Measurements from ENCODE around the gene ZNF771. TPM values are rescaled to one million over a fixed set of nuclear protein-coding genes. Genes with fewer than 3 reads are reported as not detected.
A peak's percentile ranks its signal among the peaks of the same experiment; 100 is the strongest.

Gene ZNF771
- polyA plus RNA-seq: 1 to 10 TPM; 2.5 to 5.3 (median 3.6) TPM
- long read RNA-seq, donor 1: 0 reads
- long read RNA-seq, donor 2: 0 reads
- long read RNA-seq, donor 3, partial matches to known transcripts: 0 of 2 reads
- long read RNA-seq, donor 3, other reads (novel, unspliced or antisense): 0 of 2 reads
- long read RNA-seq, donor 4, partial matches to known transcripts: 0 of 1 reads
- long read RNA-seq, donor 4, other reads (novel, unspliced or antisense): 0 of 1 reads
- long read RNA-seq, donor 5, partial matches to known transcripts: 0 of 3 reads
- long read RNA-seq, donor 5, other reads (novel, unspliced or antisense): 0 of 3 reads
- long read RNA-seq, donor 6, partial matches to known transcripts: 0 of 45 reads
- long read RNA-seq, donor 6, other reads (novel, unspliced or antisense): 42 of 45 reads
- long read RNA-seq, donor 7, transcript ZNF771-201 (3 exons, 2,371 nt): major isoform, 15 of 118 reads
- long read RNA-seq, donor 7, partial matches to known transcripts: 9 of 118 reads
- long read RNA-seq, donor 7, other reads (novel, unspliced or antisense): 94 of 118 reads
- long read RNA-seq, donor 8, partial matches to known transcripts: 0 of 2 reads
- long read RNA-seq, donor 8, other reads (novel, unspliced or antisense): 0 of 2 reads
- long read RNA-seq, donor 9, partial matches to known transcripts: 0 of 1 reads
- long read RNA-seq, donor 9, other reads (novel, unspliced or antisense): 0 of 1 reads
- long read RNA-seq, donor 10, partial matches to known transcripts: 0 of 3 reads
- long read RNA-seq, donor 10, other reads (novel, unspliced or antisense): 0 of 3 reads

DNA sequence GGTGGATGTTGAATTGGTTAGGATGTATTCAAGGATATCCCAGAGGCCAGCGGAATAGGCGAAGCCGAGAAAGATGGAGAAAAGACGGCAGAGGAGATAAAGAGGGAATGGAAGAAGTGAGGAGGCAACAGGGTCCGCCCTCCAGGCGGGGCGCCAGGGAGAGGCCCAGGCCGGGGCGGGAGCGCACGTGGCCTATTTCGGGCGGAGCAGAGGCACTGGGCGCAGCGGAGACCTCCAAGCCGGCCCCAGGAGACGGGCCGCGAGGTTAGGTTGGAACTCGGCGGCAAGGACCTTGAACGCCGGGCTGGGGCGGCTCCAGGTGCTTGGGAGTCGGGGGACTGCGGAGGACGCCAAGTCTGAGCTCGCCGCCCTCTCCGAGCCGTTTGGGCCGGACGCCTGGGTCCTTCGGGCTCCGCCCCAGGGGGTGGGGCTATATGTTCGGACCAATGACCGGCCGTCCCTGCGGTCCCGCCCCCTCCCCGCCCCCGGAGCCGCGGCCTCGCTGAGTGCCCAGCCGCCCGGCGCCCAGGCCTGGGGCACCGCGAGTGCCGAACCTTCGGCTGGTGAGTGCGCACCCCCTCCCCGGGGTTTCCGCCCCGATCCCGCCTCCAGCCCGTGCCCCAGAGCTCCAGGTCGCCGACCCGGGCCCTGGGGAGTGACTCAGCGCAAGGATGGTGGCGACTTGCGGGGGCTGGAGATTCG, at the start of gene ZNF771:
Gene ZNF771 (plus strand): TSS at position 505 of the 702 bp plus-strand sequence. CDS start 448 bp downstream, outside the sequence.
- Histone ChIP-seq H3K27ac (ENCODE audit: low read depth in 1 of 3, low read length in 2 of 3) (peak within 1 kb of the TSS in 2 of 3 donors; percentile 77 to 87), H3K4me1 (ENCODE audit: control insufficient read depth in 3 of 3, insufficient read depth in 2 of 3, low read depth in 1 of 3, low read length in 2 of 3) (peaks cover 0 to 4% (median 0%) of the 10 kb centered on the region in 3 donors), H3K4me3 (ENCODE audit: low read depth in 1 of 3, low read length in 3 of 3) (peak within 1 kb of the TSS; percentile 47 to 84 (median 58)), H3K36me3 (ENCODE audit: control insufficient read depth in 3 of 3, insufficient read depth in 2 of 3, low read depth in 1 of 3, low read length in 3 of 3) (peaks cover 0 to 16% (median 0%) of the 10 kb centered on the region in 3 donors), H3K9me3 (ENCODE audit: control insufficient read depth in 2 of 2, insufficient read depth in 1 of 2, low read depth in 1 of 2, low read length in 1 of 2) (no peaks in the 10 kb centered on the region), H3K27me3 (ENCODE audit: control insufficient read depth in 3 of 3, insufficient read depth in 3 of 3, low read length in 3 of 3) (no peaks in the 10 kb centered on the region)
- FAIRE-seq (no peak), DNase-seq (peak; percentile 92 to 97)
- WGBS, 3 donors: 0 to 1% (median 0%) methylated on average over 45 to 65 of the region's 65 CpGs

DNA sequence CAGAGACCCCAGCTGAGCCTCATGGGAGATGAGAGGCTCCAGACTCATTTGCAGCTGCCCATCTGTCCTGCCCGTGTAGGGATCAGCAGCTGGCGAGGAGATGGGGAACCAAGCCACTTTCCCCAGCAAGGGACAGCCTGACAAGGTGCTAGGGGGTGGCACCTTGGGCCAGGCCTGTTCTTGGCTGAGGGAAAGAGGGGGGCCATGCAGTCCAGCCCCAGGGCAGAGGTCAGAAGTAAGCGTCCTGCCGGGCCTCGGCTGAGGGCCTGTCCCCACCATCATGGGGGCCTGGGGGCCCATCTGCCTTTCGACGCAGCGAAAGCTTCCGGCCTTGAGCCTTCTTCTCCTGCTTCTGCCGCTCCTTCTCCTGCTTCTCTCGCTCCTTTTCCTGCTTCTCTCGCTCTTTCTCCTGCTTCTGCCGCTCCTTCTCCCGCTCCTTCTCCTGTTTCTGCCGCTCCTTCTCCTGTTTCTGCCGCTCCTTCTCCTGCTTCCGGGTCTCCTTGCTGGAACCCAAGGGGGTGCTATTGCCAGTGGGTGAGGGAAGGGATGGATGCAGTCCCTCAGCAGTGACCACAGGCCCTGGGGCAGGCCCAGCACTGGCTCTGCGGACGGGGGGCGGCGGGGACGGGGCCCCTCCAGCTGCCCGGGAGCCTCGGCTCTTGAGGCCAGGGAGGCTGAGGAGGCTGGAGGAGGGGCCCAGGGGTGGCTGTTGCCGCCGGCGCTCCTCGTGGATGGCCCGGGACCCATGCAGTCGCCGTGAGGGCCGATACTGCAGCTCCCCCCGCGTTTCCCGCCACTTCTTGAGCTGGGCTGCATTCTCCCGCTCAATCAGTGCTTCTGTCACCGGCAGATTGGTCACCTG, 49.5 kb upstream of the ZNF771 start:
- H3K27me3 ChIP-seq (ENCODE audit: control insufficient read depth in 3 of 3, insufficient read depth in 3 of 3, low read length in 3 of 3): no peaks in the 10 kb centered on the region
- FAIRE-seq (no peak), DNase-seq (no peak)
- H3K4me3 ChIP-seq (ENCODE audit: low read depth in 1 of 3, low read length in 3 of 3): no peak overlapping the region
- H3K27ac ChIP-seq (ENCODE audit: low read depth in 1 of 3, low read length in 2 of 3): no peak overlapping the region
- peaks cover 2 to 24% (median 6%) of the 10 kb centered on the region in 3 donors for H3K4me1 ChIP-seq (ENCODE audit: control insufficient read depth in 3 of 3, insufficient read depth in 2 of 3, low read depth in 1 of 3, low read length in 2 of 3)
- H3K9me3 ChIP-seq (ENCODE audit: control insufficient read depth in 2 of 2, insufficient read depth in 1 of 2, low read depth in 1 of 2, low read length in 1 of 2): no peaks in the 10 kb centered on the region
- WGBS, 3 donors: 82 to 88% (median 83%) methylated on average over 34 to 37 of the region's 37 CpGs
- H3K36me3 ChIP-seq (ENCODE audit: control insufficient read depth in 3 of 3, insufficient read depth in 2 of 3, low read depth in 1 of 3, low read length in 3 of 3): peaks cover 4 to 74% (median 8%) of the 10 kb centered on the region in 3 donors

GRCh38 chr16:30358577-30358936, 48.8 kb upstream of the ZNF771 start:
- Histone ChIP-seq H3K4me3 (ENCODE audit: low read depth in 1 of 3, low read length in 3 of 3) (no peak overlapping the region), H3K9me3 (ENCODE audit: control insufficient read depth in 2 of 2, insufficient read depth in 1 of 2, low read depth in 1 of 2, low read length in 1 of 2) (no peaks in the 10 kb centered on the region), H3K4me1 (ENCODE audit: control insufficient read depth in 3 of 3, insufficient read depth in 2 of 3, low read depth in 1 of 3, low read length in 2 of 3) (peaks cover 2 to 22% (median 6%) of the 10 kb centered on the region in 3 donors), H3K27me3 (ENCODE audit: control insufficient read depth in 3 of 3, insufficient read depth in 3 of 3, low read length in 3 of 3) (no peaks in the 10 kb centered on the region), H3K36me3 (ENCODE audit: control insufficient read depth in 3 of 3, insufficient read depth in 2 of 3, low read depth in 1 of 3, low read length in 3 of 3) (peaks cover under 1 to 73% (median 8%) of the 10 kb centered on the region in 3 donors), H3K27ac (ENCODE audit: low read depth in 1 of 3, low read length in 2 of 3) (no peak overlapping the region)
- DNase-seq (no peak), FAIRE-seq (no peak)
- 91 to 96% (median 94%) methylated on average over 9 of the region's 9 CpGs for WGBS, 3 donors

DNA sequence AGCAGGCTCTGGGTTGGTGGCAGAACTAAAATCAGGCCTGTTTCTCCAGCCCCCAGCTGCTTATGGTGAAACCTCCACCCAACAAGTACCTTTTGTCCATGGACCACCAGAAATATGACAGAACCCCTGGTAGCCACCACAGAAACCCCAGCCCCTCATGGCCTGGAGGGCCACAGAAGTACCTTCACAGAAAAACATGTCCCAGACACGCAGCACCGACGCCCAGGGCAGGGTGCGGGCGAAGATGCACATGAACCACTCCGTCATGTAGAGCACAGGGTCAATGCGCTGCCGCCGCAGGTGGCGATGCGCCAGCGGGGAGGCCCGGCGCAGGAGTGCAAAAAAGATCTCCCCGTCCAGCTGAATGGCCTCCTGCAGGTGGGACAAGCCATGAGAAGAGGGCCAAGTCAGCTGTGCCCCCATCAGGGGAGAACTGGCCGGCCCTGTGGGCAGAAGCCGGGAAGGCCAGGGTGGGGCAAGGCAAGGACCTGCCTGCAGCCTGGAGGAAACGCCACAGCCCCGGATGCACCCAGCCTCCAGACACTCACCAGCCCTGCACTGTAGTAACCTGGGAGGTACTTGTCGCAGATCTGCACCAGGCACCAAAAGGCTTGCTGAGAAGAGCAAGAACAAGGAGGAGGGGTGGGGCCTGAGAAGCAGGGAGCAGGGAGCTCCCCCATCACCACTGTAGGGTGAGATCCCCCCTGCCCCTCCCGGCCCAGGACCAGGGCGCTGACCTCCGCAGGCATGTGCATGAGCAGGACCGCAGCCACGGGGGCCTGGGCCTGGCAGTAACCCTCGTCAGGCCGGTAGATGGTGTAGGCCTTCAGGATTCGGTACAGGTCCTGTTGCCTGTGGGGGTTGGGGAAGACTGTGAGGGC, 48.2 kb upstream of the ZNF771 start:
- WGBS, 3 donors: 80 to 90% (median 89%) methylated on average over 23 to 28 of the region's 28 CpGs
- Histone ChIP-seq H3K27ac (ENCODE audit: low read depth in 1 of 3, low read length in 2 of 3) (no peak overlapping the region), H3K27me3 (ENCODE audit: control insufficient read depth in 3 of 3, insufficient read depth in 3 of 3, low read length in 3 of 3) (no peaks in the 10 kb centered on the region), H3K4me1 (ENCODE audit: control insufficient read depth in 3 of 3, insufficient read depth in 2 of 3, low read depth in 1 of 3, low read length in 2 of 3) (peaks cover 1 to 15% (median 2%) of the 10 kb centered on the region in 3 donors), H3K9me3 (ENCODE audit: control insufficient read depth in 2 of 2, insufficient read depth in 1 of 2, low read depth in 1 of 2, low read length in 1 of 2) (no peaks in the 10 kb centered on the region), H3K4me3 (ENCODE audit: low read depth in 1 of 3, low read length in 3 of 3) (no peak overlapping the region), H3K36me3 (ENCODE audit: control insufficient read depth in 3 of 3, insufficient read depth in 2 of 3, low read depth in 1 of 3, low read length in 3 of 3) (peaks cover 3 to 74% (median 8%) of the 10 kb centered on the region in 3 donors)
- no peak for FAIRE-seq
- no peak for DNase-seq

DNA sequence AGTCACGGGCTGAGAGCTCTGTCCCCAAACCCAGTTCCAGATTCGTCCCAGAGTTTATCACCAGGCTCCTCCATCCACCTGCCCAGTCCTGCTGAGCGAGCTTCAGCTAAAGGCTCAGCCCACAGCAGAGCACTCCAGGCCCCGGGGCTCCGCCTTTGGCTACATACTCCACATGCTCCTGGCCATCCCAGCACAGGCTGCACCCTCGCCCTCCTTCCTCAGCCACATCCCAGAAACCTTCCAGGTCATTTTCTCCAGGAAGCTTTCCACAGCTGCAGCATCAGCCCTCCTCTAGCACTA, 47.6 kb upstream of the ZNF771 start:
- H3K36me3 ChIP-seq (ENCODE audit: control insufficient read depth in 3 of 3, insufficient read depth in 2 of 3, low read depth in 1 of 3, low read length in 3 of 3): peaks cover 3 to 78% (median 9%) of the 10 kb centered on the region in 3 donors
- no peak for DNase-seq

GRCh38 chr16:30361180-30361579, 46.2 kb upstream of the ZNF771 start:
- Histone ChIP-seq H3K4me1 (ENCODE audit: control insufficient read depth in 3 of 3, insufficient read depth in 2 of 3, low read depth in 1 of 3, low read length in 2 of 3) (peaks cover 0 to 7% (median 2%) of the 10 kb centered on the region in 3 donors), H3K9me3 (ENCODE audit: control insufficient read depth in 2 of 2, insufficient read depth in 1 of 2, low read depth in 1 of 2, low read length in 1 of 2) (no peaks in the 10 kb centered on the region), H3K27me3 (ENCODE audit: control insufficient read depth in 3 of 3, insufficient read depth in 3 of 3, low read length in 3 of 3) (no peaks in the 10 kb centered on the region), H3K27ac (ENCODE audit: low read depth in 1 of 3, low read length in 2 of 3) (no peak overlapping the region), H3K4me3 (ENCODE audit: low read depth in 1 of 3, low read length in 3 of 3) (no peak overlapping the region), H3K36me3 (ENCODE audit: control insufficient read depth in 3 of 3, insufficient read depth in 2 of 3, low read depth in 1 of 3, low read length in 3 of 3) (peaks cover 5 to 88% (median 13%) of the 10 kb centered on the region in 3 donors)
- DNase-seq (no peak), FAIRE-seq (no peak)
- WGBS, 3 donors: 91 to 95% (median 93%) methylated on average over 7 of the region's 7 CpGs

More for the DNA sequence above, 47.6 kb upstream of the ZNF771 start:
- WGBS, 3 donors: 77 to 86% (median 81%) methylated on average over 6 of the region's 6 CpGs
- no peaks in the 10 kb centered on the region for H3K27me3 ChIP-seq (ENCODE audit: control insufficient read depth in 3 of 3, insufficient read depth in 3 of 3, low read length in 3 of 3)
- H3K9me3 ChIP-seq (ENCODE audit: control insufficient read depth in 2 of 2, insufficient read depth in 1 of 2, low read depth in 1 of 2, low read length in 1 of 2): no peaks in the 10 kb centered on the region
- no peak overlapping the region for H3K27ac ChIP-seq (ENCODE audit: low read depth in 1 of 3, low read length in 2 of 3)
- no peak for FAIRE-seq
- H3K4me3 ChIP-seq (ENCODE audit: low read depth in 1 of 3, low read length in 3 of 3): no peak overlapping the region
- H3K4me1 ChIP-seq (ENCODE audit: control insufficient read depth in 3 of 3, insufficient read depth in 2 of 3, low read depth in 1 of 3, low read length in 2 of 3): peaks cover 0 to 15% (median 2%) of the 10 kb centered on the region in 3 donors

- Histone ChIP-seq H3K36me3 (ENCODE audit: control insufficient read depth in 3 of 3, insufficient read depth in 2 of 3, low read depth in 1 of 3, low read length in 3 of 3) (peaks cover 5 to 60% (median 6%) of the 10 kb centered on the region in 3 donors), H3K4me3 (ENCODE audit: low read depth in 1 of 3, low read length in 3 of 3) (no peak overlapping the region)
- no peak for DNase-seq
Observed at GRCh38 chr16:30365200-30365599, 42.2 kb upstream of the ZNF771 start.

More at GRCh38 chr16:30365200-30365599, 42.2 kb upstream of the ZNF771 start:
- no peaks in the 10 kb centered on the region for H3K27me3 ChIP-seq (ENCODE audit: control insufficient read depth in 3 of 3, insufficient read depth in 3 of 3, low read length in 3 of 3)
- 85 to 89% (median 86%) methylated on average over 10 of the region's 10 CpGs for WGBS, 3 donors
- no peak overlapping the region for H3K27ac ChIP-seq (ENCODE audit: low read depth in 1 of 3, low read length in 2 of 3)
- FAIRE-seq: no peak
- H3K4me1 ChIP-seq (ENCODE audit: control insufficient read depth in 3 of 3, insufficient read depth in 2 of 3, low read depth in 1 of 3, low read length in 2 of 3): peaks cover 0 to 4% (median 0%) of the 10 kb centered on the region in 3 donors
- H3K9me3 ChIP-seq (ENCODE audit: control insufficient read depth in 2 of 2, insufficient read depth in 1 of 2, low read depth in 1 of 2, low read length in 1 of 2): no peaks in the 10 kb centered on the region

Data from small intestine (tissue), 16 donors.